NCI-H69 (cell line): ENCODE data around the gene FAM151A.
A peak's percentile ranks its signal among the peaks of the same experiment; 100 is the strongest.

ENCODE experiments used
- DNase-seq: peaks from one replicate; lab custom pipeline; 2025; lab: John Stamatoyannopoulos, UW

Gene FAM151A

DNA sequence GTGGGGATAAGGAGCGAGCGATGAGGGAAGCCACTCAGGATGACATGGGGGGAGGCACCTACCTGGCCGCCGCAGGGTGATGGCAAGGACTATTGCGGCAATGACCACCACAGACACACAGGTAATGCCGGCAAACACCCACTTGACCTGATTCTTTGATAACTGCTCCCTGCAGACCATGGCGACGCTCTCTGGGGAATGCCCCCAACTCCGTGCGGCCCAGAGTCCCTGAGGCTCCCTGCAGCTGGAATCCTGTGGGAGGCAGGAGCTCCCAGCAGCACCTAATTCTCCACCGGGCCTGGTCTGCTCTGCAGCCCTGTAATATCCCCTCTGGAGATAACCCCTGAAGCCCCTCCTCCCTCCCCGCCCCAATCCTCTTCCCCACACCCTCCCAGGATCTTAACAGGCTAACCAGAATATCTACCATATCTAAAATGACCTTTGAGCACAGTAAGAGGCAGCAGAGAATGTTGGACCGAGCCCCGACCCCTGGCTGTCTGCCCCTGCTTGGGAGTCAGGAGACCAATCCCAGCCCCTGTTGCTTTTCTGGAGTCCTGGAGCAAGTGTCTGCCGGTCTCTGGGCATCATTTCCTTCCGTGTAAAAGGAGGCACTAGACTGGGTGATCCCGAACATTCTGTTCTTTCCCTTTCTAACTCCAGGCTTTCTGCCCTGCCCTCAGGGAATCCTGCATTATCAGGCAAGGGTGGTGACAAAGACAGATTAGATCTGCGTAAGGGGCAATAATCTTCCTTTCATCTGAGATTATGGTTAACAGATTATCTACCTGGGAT is at the start of gene FAM151A:
Gene FAM151A (minus strand): TSS at position 310 of the 792 bp plus-strand sequence. CDS start 130 bp downstream, at position 180.
- DNase-seq: no peak

DNA sequence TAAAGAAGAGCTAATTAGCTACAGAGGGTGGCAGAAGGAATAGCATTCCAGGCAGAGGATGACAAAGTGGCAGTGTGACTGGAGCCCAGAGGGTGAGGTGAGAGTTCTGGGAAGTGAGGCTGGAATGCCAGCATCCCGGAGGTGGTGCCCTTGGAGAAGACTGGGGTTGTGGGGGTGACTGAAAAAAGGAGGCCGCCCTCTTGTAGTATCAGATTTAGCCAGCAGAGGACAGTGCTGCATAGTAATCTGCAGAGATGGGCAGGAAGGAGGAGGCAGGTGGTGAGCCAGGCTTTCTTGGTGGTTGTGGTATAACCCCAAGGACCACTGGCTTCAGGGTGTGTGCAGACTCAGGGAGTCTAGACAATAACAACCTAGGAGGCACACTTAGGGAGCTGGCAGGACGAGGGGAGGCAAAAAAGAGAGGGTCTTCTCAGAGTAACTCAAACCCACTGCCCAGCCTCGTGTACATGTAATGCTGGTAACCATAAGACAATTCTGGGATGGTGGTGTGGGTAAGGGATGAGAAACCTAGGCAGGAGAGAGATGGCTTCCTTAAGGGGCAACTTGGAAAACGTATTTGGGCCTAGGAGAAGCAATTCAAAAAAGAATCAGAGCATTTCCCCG is 48.8 kb upstream of the FAM151A start:
- peak; percentile 62 for DNase-seq

GRCh38 chr1:54668567-54668966 is 45.2 kb upstream of the FAM151A start:
- DNase-seq: no peak

DNA sequence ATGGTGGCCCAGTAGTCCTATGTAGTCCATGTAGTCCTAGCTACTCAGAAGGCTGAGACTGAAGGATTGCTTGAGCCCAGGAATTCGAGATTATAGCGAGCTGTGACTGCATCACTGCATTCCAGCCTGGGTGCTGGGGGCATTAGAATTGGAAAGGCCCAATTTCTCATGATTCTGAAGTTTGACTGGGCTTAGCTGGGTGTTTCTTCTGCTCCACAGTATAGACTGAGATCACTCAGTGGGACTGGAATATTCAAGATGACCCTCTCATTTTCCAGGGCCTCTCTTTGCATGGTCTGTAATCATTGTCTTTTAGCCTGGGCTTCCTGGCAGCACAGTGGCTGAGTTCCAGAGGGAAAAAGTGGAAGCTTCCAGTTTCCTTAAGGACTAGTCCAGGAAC is 44.5 kb upstream of the FAM151A start:
- DNase-seq: no peak

GRCh38 chr1:54666333-54666732 is 43.0 kb upstream of the FAM151A start:
- DNase-seq: no peak

GRCh38 chr1:54665852-54666251 is 42.5 kb upstream of the FAM151A start:
- no peak for DNase-seq

- DNase-seq: no peak
Observed at GRCh38 chr1:54664364-54664763, 41.0 kb upstream of the FAM151A start.

DNA sequence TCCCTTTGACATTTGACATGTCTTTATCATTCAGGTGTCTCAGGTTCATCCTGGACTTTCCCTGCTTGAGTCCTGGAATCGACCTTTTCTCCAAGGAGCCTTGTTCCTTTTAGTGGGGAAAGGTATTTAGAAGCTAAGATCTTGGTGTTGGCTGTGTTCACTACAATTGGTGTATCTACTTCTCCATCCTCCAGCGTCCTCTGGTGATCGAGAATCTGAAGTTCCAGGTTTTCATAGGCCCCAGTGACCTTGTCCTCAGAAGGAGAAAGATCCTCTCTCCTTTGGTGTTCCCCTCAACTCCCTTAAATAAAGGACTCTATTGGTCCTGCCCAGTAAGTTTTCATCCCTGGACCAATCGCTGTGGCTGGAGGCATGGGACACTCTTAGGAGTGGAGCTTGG is 40.4 kb upstream of the FAM151A start:
- DNase-seq: no peak

DNA sequence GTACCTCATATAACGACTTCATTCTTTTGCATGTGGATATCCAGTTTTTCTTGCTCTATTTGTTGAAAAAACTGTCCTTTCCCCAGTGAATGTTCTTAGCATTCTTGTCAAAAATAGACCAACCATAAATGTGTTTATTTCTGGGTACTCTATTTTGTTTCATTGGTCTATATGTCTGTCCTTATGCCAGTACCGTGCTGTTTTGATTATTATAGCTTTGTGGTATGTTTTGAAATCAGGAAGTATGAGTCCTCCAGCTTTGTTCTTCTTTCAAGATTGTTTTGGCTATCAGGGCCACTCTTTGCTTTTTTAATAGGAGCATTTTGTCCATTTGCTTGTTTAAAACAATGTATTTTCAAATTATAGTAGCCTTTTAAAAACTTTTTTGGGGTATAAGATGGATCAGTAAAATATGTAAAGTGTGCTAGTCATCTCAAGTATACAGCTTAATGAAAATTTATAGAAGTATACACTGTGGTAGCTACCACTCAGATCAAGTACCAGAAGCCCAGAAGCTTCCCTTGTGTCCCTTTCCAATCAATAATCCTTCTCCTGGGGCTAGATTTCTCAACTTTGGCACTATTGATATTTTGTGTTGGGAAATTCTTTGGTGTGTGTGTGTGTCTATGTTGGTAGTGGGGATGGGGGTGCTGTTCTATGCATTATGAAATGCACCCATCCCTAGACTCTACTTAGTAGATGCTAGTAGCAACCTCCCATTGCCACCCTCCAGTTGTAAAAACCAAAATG is 35.0 kb upstream of the FAM151A start:
- DNase-seq: no peak

DNA sequence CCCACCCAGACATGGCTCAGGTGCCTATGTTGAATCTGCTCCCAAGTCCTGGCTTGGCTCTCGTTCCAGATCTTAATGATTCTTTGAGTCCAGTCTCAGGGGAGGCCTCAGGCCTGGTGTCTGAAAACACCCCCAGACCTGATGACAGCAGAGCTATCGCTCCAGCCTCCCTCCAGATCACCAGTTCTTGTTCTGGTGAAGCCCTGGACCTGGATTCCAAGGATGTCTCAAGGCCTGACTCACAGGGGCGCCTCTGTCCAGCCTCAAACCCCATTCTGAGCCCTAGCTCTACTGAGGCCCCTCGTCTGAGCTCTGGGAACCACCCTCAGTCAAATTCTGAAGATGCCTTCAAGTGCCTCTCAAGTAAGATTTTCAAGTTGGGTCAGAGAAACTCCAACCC is 29.7 kb upstream of the FAM151A start:
- DNase-seq: no peak

DNA sequence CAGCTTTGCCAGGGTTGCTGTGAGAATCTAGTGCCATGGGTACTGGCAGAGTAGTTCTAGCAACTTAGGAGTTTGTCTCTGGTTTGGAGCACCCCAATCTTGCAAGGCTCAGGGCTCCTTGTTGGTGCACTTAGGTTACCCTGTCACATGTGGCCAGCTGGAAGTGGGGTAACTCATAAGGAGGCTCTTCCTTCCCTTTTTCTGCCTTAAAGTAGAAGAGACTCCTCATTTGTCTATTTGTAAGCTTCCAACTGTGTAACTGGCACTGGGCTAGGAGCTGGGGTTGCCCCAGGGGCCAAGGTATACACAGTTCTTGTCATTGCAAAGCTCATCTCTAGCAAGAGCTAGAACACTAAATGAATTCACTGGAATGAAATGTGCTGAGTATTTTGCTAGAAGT is 28.8 kb upstream of the FAM151A start:
- no peak for DNase-seq

- DNase-seq: no peak
Observed at GRCh38 chr1:54651608-54652007, 28.3 kb upstream of the FAM151A start.

DNA sequence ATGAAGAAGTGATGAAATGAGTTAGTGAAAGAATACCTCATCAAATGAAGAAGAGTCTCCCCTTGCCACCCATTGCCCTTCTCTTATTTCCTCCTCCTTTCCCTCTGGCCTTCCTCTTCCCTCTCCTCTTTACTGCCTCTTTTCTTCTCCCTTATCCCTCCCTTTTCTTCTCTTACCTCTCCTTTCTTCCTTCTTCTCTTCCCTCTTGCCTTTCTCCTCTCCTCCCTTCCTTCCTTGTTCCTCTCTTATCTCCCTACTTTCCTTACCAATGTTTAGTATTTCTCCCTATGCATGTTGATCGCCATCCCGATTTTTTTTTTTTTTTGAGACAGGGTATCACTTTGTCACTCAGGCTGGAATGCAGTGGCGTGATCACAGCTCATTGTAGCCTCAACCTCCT is 27.1 kb upstream of the FAM151A start:
- no peak for DNase-seq

DNA sequence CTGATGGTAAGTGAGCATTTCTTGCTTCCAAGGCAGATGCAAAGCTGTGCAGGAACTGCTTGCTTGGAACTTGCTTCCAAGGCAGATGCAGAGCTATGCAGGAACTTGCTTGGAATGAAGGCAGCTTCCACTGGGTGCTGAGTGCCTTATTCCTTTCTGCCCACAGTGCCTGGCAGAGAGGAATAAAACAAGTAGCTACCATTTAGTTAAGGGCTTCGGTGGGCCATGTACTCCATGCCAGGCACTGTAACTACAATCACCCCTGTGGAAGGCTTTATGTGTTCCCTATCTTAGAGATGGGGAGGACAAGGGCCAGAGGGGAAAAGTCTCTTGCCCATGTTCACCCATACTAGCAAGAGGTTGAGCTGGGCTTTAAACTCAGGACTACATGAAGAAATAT is 26.6 kb upstream of the FAM151A start:
- DNase-seq: no peak

DNA sequence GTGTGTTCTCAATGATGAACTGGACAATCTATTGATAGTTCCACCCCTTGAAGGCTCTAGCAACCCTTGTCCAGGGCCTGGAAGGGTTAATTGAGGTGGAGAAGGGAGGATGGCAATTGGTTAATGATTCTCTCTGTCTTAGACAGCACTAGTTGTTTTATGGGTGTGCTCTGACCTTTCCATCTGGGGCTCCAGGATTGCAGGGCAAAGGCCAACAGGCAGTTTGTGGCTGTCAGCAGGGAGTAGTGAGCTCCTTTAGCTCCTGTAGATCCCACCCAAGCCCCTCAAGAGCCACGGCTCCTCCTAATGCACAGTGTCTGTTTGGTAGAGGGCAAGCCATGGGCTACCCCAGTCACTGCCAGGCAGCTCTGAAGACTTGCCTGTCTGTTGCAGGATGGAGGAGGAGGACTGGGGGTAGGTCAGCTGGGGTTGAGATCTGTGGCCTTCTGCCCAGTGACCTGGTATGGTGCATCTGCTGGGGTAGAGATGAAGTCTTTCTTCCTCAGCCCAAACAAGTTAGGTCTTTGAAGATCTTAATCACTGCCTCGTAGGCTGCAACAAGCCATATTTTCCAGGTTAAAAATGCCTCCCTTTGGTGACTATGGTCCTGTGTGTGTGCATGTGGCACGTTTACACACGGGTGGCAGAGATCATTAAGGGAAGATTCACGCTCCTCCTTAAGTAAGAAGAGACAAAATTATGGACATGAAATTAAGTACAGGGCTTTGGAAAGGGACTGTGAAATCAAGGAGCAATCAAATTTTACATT is 26.0 kb upstream of the FAM151A start:
- DNase-seq: no peak

- no peak for DNase-seq
Observed at GRCh38 chr1:54645806-54646676, 22.7 kb upstream of the FAM151A start.

DNA sequence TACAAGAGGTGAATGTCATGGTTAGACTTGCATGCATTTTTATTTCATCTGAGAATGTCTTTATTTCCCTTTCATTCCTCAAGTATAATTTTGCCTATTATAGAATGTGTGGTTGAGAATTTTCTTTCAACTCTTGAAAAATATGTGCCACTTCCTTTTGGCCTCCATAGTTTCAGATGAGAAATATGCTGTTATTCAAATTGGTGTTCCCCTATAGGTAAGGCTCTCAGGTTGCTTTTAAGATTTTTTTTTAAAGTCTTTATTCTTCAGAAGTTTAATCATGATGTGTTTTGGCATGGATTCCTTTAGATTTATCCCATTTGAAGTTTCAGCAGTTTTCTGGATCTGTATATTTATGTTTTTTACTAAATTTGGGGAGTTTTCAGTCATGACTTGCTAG is 20.4 kb upstream of the FAM151A start:
- DNase-seq: no peak

- no peak for DNase-seq
Observed at GRCh38 chr1:54640863-54641836, 17.8 kb upstream of the FAM151A start, which contains the start of gene MROH7. MROH7 (plus strand) TSS chr1:54641786; CDS start chr1:54652927, 11,141 bp downstream.

DNA sequence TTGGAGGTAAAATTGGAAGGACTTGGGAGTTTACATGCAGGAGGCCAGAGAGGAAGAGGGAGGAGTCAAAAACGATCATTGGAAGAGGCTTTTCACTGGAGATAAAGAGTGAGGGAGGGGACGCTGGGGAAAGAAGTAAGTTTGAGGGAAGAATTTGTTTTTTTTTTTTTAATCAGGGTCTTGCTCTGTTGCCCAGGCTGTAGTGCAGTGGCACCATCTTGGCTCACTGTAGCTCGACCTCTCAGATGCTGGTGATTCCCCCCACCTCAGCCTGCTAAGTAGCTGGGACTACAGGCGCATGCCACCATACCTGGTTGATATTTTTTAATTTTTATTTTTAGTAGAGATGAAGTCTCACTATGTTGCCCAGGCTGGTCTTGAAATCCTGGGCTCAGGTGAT is 17.0 kb upstream of the FAM151A start:
- no peak for DNase-seq
